OCI-LY1 (cell line): ENCODE results near the gene ARHGAP32.

ENCODE experiments used
- H2AFZ ChIP-seq: fragments of 200-600 bp; sonication (generic), shearing (Covaris generic); 2 replicates; pipeline ENCODE4 v1.6.0; 2014; ENCODE audit warnings: antibody characterized with exemption, mild to moderate bottlenecking, low read length
- H3F3A ChIP-seq: fragments of 200-600 bp; sonication (generic), shearing (Covaris generic); 2 replicates; pipeline ENCODE4 v1.6.0; 2014; ENCODE audit warnings: mild to moderate bottlenecking, antibody characterized with exemption, low read length, moderate library complexity; ENCODE audit not compliant: insufficient read depth
- H3K27ac ChIP-seq: fragments of 200-600 bp; sonication (generic); 2 replicates; pipeline ENCODE4 v1.5.1; 2014; ENCODE audit warnings: low read length, mixed run types, mild to moderate bottlenecking, low read depth; ENCODE audit not compliant: poor library complexity, severe bottlenecking
- H3K27me3 ChIP-seq: fragments of 200-600 bp; sonication (generic); 2 replicates; pipeline ENCODE4 v1.6.0; 2014; ENCODE audit warnings: antibody characterized with exemption, mild to moderate bottlenecking, low read length, moderate library complexity; ENCODE audit not compliant: insufficient read depth
- H3K36me3 ChIP-seq: fragments of 200-600 bp; sonication (generic); 2 replicates; pipeline ENCODE4 v1.6.1; 2014; ENCODE audit warnings: mild to moderate bottlenecking, antibody characterized with exemption, low read length, moderate library complexity, mixed read lengths; ENCODE audit not compliant: insufficient read depth
- H3K4me1 ChIP-seq: fragments of 200-600 bp; sonication (generic); 2 replicates; pipeline ENCODE4 v1.5.1; 2014; ENCODE audit warnings: mild to moderate bottlenecking, low read length, moderate library complexity; ENCODE audit not compliant: insufficient read depth, severe bottlenecking
- H3K4me2 ChIP-seq: fragments of 200-600 bp; sonication (generic), shearing (Covaris generic); 2 replicates; pipeline ENCODE4 v1.6.1; 2014; ENCODE audit warnings: low read length
- H3K4me3 ChIP-seq: fragments of 200-600 bp; sonication (generic); 2 replicates; pipeline ENCODE4 v1.5.1; 2014; ENCODE audit warnings: low read length, low read depth, mild to moderate bottlenecking, mixed read lengths; ENCODE audit not compliant: poor library complexity, severe bottlenecking
- H3K79me2 ChIP-seq: fragments of 200-600 bp; shearing (Covaris generic); 2 replicates; pipeline ENCODE4 v1.6.1; 2016; ENCODE audit warnings: mixed run types, low read length, mixed read lengths; ENCODE audit not compliant: insufficient read depth
- H3K9ac ChIP-seq: fragments of 200-600 bp; sonication (generic), shearing (Covaris generic); 2 replicates; pipeline ENCODE4 v1.6.1; 2014; ENCODE audit warnings: mild to moderate bottlenecking, low read length, mixed read lengths
- H3K9me2 ChIP-seq: fragments of 200-600 bp; sonication (generic), shearing (Covaris generic); 2 replicates; pipeline ENCODE4 v1.6.1; 2014; ENCODE audit warnings: low read depth, mild to moderate bottlenecking, low read length, mixed read lengths
- H3K9me3 ChIP-seq: fragments of 200-600 bp; shearing (Covaris generic); 2 replicates; pipeline ENCODE4 v1.6.1; 2014; ENCODE audit warnings: low read length, mixed read lengths
- H4K20me1 ChIP-seq: fragments of 200-600 bp; sonication (generic), shearing (Covaris generic); 2 replicates; pipeline ENCODE4 v1.6.0; 2016; ENCODE audit warnings: mild to moderate bottlenecking, low read length; ENCODE audit not compliant: insufficient read depth
- CTCF ChIP-seq: fragments of 200-600 bp; sonication (generic), shearing (Covaris generic); IDR thresholded peaks from 2 replicates; pipeline ENCODE4 v1.5.1; 2017; ENCODE audit warnings: mild to moderate bottlenecking, antibody characterized with exemption, low read length, moderate library complexity, mixed read lengths
- EZH2 ChIP-seq: fragments of 200-600 bp; sonication (generic), shearing (Covaris generic); IDR thresholded peaks from 2 replicates; pipeline ENCODE4 v1.8.0; 2017; ENCODE audit warnings: borderline replicate concordance, mixed run types, mild to moderate bottlenecking, antibody characterized with exemption, low read length, moderate library complexity, mixed read lengths

ARHGAP32 gene

GRCh38 chr11:128942272-128942612, 249.9 kb downstream of the ARHGAP32 start:
- H4K20me1 ChIP-seq, result no peaks in the 10 kb centered on the region
- H3K27me3 ChIP-seq, result peaks cover 2% of the 10 kb centered on the region; the same call in 1 of the 2 replicates
- no peaks in the 10 kb centered on the region for H3K9me3 ChIP-seq
- H3K4me2 ChIP-seq, result no peak overlapping the region
- H3K9ac ChIP-seq, result no peak overlapping the region
- no peak overlapping the region for H2AFZ ChIP-seq
- H3F3A ChIP-seq, result no peaks in the 10 kb centered on the region
- TF ChIP-seq CTCF (no peak), EZH2 (no peak)
- H3K9me2 ChIP-seq, result no peaks in the 10 kb centered on the region
- no peak overlapping the region for H3K27ac ChIP-seq
- H3K4me3 ChIP-seq, result no peak overlapping the region
- H3K79me2 ChIP-seq, result no peaks in the 10 kb centered on the region
- H3K4me1 ChIP-seq, result no peaks in the 10 kb centered on the region
- no peaks in the 10 kb centered on the region for H3K36me3 ChIP-seq

- Histone ChIP-seq H3K9ac (no peak overlapping the region), H3K4me1 (no peaks in the 10 kb centered on the region), H3K27ac (no peak overlapping the region), H3K9me3 (no peaks in the 10 kb centered on the region), H3K79me2 (no peaks in the 10 kb centered on the region), H2AFZ (no peak overlapping the region), H3F3A (no peaks in the 10 kb centered on the region), H3K36me3 (no peaks in the 10 kb centered on the region), H3K4me3 (no peak overlapping the region), H4K20me1 (no peaks in the 10 kb centered on the region), H3K4me2 (no peak overlapping the region), H3K27me3 (peaks cover 2% of the 10 kb centered on the region; the same call in 1 of the 2 replicates), H3K9me2 (no peaks in the 10 kb centered on the region)
- no peak for TF ChIP-seq EZH2
- no peak for TF ChIP-seq CTCF
These were observed 250.4 kb downstream of the ARHGAP32 start for GRCh38 chr11:128941573-128942271.

GRCh38 chr11:128941110-128941509, 251.0 kb downstream of the ARHGAP32 start:
- no peaks in the 10 kb centered on the region for H3K9me2 ChIP-seq
- no peaks in the 10 kb centered on the region for H3K79me2 ChIP-seq
- H3K27me3 ChIP-seq, result peaks cover 2% of the 10 kb centered on the region; the same call in 1 of the 2 replicates
- no peak overlapping the region for H3K4me3 ChIP-seq
- H3F3A ChIP-seq, result no peaks in the 10 kb centered on the region
- H3K27ac ChIP-seq, result no peak overlapping the region
- no peak overlapping the region for H3K4me2 ChIP-seq
- TF ChIP-seq CTCF, result no peak
- H3K9me3 ChIP-seq, result no peaks in the 10 kb centered on the region
- no peak overlapping the region for H2AFZ ChIP-seq
- no peaks in the 10 kb centered on the region for H3K36me3 ChIP-seq
- no peak overlapping the region for H3K9ac ChIP-seq
- H4K20me1 ChIP-seq, result no peaks in the 10 kb centered on the region
- H3K4me1 ChIP-seq, result no peaks in the 10 kb centered on the region
